ENCODE results near the gene TMC6.
"Not testable (repeated sequence)": the region's sequence is repeated elsewhere in the genome, so short reads cannot be mapped to it uniquely, and the experiment has no call there.

TMC6 gene

DNA sequence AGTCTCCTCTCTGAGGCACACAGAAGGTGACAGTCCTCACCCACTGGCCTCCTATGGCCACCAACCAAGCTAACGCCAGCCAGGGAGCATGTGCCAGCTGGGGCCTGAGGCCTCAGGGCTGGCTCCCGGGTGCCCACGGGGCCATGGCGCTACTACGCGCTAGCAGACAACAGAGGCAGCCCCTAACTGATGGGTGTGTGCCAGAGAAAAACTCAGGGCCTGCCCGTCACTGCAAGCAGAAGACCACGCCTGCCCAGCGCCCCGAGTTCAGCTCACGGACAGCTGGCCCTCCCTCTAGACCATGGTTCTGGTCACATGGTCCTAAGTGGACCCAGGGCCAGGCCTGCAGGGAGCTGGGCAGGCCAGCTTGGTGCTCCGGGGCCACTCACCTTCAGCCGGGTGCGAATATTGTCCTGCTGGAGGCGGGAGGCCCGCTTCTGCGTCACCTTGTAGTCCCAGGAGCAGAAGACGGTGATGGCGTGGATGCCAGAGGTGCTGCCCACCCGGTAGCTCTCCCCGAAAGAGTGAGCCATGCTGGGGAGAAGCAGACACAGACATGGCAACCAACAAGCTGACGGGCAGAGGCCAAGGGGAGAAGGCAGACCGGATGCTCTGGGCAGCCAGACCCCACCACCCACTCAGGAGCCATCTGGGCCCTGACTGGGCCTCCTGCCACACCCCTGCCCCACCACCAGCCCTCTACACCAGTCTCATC lies 6.2 kb downstream of the TMC6 start:
- H3K4me1 ChIP-seq (ENCODE audit: control insufficient read depth, insufficient read depth, low read length, poor library complexity, severe bottlenecking), result peaks cover 78% of the 10 kb centered on the region
- peak overlapping the region; percentile 46 for H3K4me3 ChIP-seq (ENCODE audit: insufficient read depth, low read depth, low read length, poor library complexity, severe bottlenecking)
- peaks cover 73% of the 10 kb centered on the region for H3K36me3 ChIP-seq (ENCODE audit: control insufficient read depth, insufficient read depth, low read length)
- no peaks in the 10 kb centered on the region for H3K27me3 ChIP-seq (replicated peaks; ENCODE audit: control insufficient read depth, insufficient read depth, low read length, poor library complexity, severe bottlenecking)
- no peaks in the 10 kb centered on the region for H3K9me3 ChIP-seq (ENCODE audit: control insufficient read depth, low read length)
- H3K27ac ChIP-seq (ENCODE audit: insufficient read depth, low read length, poor library complexity, severe bottlenecking), result peak overlapping the region; percentile 86
- no peak for DNase-seq

DNA sequence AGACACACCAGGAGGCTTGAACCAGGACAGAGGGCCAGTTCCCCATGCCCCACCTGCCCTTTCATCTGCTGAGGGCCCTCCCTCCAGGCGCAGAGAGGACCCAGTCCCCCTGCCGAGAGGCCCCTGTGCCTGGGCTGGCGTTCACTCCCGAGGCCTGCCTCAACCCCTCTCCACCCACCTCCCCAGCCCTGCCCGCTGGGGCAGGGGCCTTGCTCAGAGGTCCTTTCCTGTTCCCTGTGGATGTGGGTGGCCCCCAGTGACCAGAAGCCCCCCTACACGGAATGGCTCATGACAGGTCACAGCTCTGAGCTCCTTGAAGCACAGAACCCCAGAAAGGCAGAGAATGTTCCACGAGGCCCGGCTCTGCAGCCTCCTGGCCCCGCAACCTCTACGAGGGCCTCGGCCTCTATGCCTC lies 6.7 kb downstream of the TMC6 start:
- peaks cover 79% of the 10 kb centered on the region for H3K36me3 ChIP-seq (ENCODE audit: control insufficient read depth, insufficient read depth, low read length)

DNA sequence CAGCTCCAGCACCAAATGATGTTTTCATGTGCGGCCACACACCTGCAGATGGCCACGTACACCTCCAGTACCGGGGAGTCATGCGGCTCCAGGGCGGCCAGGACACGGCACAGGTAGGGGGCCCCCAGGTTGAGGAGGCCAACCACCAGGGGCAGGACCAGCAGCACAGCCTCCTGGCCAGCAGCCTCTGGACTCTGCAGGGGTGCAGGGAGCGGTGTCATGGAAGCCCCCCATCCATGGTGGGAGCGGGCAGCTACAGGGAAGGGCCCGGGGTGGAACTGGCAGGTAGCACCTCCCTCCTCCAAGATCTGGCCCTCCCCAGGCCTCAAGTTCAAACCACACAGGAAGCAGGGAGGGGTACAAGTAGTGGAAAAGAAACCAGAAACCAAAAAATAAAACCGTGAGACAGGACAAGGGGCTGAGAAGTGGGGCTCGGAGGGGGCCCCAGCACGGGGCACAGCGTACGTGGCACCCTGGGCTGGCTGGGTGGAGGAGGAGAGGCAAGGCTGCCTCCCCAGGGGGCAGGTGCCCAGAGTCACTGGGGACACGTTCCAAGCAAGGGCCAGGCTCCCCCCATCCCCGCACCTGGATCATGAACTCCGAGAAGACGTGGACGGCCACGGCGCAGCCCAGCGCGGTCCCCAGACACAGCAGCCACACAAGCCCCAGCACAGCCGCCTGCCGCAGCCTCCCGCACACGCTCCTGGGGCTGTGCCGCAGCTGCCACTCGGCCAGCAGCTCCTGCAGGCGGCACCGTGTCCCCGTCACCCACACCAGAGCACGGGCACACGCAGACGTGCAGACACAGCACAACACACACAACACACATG lies 7.4 kb downstream of the TMC6 start:
- H3K36me3 ChIP-seq (ENCODE audit: control insufficient read depth, insufficient read depth, low read length), result peaks cover 84% of the 10 kb centered on the region

More for the DNA sequence above, 6.7 kb downstream of the TMC6 start:
- H3K9me3 ChIP-seq (ENCODE audit: control insufficient read depth, low read length), result no peaks in the 10 kb centered on the region
- no peak for DNase-seq
- H3K4me1 ChIP-seq (ENCODE audit: control insufficient read depth, insufficient read depth, low read length, poor library complexity, severe bottlenecking), result peaks cover 77% of the 10 kb centered on the region
- peak overlapping the region; percentile 86 for H3K27ac ChIP-seq (ENCODE audit: insufficient read depth, low read length, poor library complexity, severe bottlenecking)
- no peaks in the 10 kb centered on the region for H3K27me3 ChIP-seq (replicated peaks; ENCODE audit: control insufficient read depth, insufficient read depth, low read length, poor library complexity, severe bottlenecking)
- H3K4me3 ChIP-seq (ENCODE audit: insufficient read depth, low read depth, low read length, poor library complexity, severe bottlenecking), result peak overlapping the region; percentile 46

DNA sequence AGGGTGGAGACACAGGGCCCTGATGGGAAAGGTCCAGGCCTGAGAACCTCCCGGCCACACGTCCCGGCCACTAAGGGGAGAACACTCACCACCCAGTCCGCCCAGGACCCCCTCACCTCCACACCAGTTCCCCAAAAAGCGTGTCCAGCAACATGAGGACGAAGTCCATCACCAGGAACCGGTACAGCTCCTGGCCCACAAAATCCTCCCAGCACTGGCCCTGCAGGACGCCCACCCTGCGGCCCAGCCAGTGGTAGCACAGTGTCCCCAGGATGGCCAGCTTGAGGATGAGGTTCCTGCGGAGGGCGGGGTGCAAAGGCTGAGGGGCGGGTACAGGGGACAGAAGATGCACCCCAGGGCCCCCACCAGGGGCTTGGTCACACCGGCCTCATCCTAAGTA lies 8.0 kb downstream of the TMC6 start:
- H3K4me1 ChIP-seq (ENCODE audit: control insufficient read depth, insufficient read depth, low read length, poor library complexity, severe bottlenecking), result peaks cover 64% of the 10 kb centered on the region
- peaks cover 79% of the 10 kb centered on the region for H3K36me3 ChIP-seq (ENCODE audit: control insufficient read depth, insufficient read depth, low read length)
- no peaks in the 10 kb centered on the region for H3K27me3 ChIP-seq (replicated peaks; ENCODE audit: control insufficient read depth, insufficient read depth, low read length, poor library complexity, severe bottlenecking)
- no peak for DNase-seq
- no peaks in the 10 kb centered on the region for H3K9me3 ChIP-seq (ENCODE audit: control insufficient read depth, low read length)
- peak overlapping the region; percentile 46 for H3K4me3 ChIP-seq (ENCODE audit: insufficient read depth, low read depth, low read length, poor library complexity, severe bottlenecking)
- H3K27ac ChIP-seq (ENCODE audit: insufficient read depth, low read length, poor library complexity, severe bottlenecking), result peak overlapping the region; percentile 86

More for the DNA sequence above, 7.4 kb downstream of the TMC6 start:
- DNase-seq, result peak in 1 of 3 donors; percentile 36
- Histone ChIP-seq H3K27ac (ENCODE audit: insufficient read depth, low read length, poor library complexity, severe bottlenecking) (peak overlapping the region; percentile 86), H3K4me3 (ENCODE audit: insufficient read depth, low read depth, low read length, poor library complexity, severe bottlenecking) (peak overlapping the region; percentile 46), H3K27me3 (replicated peaks; ENCODE audit: control insufficient read depth, insufficient read depth, low read length, poor library complexity, severe bottlenecking) (no peaks in the 10 kb centered on the region), H3K4me1 (ENCODE audit: control insufficient read depth, insufficient read depth, low read length, poor library complexity, severe bottlenecking) (peaks cover 71% of the 10 kb centered on the region), H3K9me3 (ENCODE audit: control insufficient read depth, low read length) (no peaks in the 10 kb centered on the region)

DNA sequence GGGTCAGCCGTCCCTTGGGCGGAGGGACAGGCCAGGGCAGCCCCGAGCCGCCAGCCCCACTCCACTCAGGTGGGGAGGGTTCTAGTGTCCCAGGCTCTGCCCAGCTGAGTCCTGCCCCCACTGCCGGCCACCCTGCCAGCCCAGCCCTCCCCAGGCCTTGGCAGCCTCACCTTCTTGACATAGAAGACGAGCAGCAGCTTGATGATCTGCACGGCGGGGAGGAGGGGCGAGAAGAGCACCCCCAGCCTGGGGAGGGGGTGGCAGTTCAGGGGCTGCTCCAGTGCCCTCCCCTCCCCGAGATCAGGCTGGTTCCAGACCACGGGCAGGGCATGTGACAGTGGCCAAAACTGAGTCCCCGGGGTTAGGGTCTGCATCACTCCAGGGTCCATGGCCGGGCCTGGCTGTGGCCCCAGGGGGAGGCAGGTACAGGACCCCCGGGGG lies 9.7 kb downstream of the TMC6 start:
- H3K27ac ChIP-seq (ENCODE audit: insufficient read depth, low read length, poor library complexity, severe bottlenecking), result peak overlapping the region; percentile 18
- H3K4me3 ChIP-seq (ENCODE audit: insufficient read depth, low read depth, low read length, poor library complexity, severe bottlenecking), result no peak overlapping the region
- peaks cover 55% of the 10 kb centered on the region for H3K4me1 ChIP-seq (ENCODE audit: control insufficient read depth, insufficient read depth, low read length, poor library complexity, severe bottlenecking)
- H3K27me3 ChIP-seq (replicated peaks; ENCODE audit: control insufficient read depth, insufficient read depth, low read length, poor library complexity, severe bottlenecking), result no peaks in the 10 kb centered on the region
- DNase-seq, result no peak
- H3K36me3 ChIP-seq (ENCODE audit: control insufficient read depth, insufficient read depth, low read length), result peaks cover 82% of the 10 kb centered on the region
- no peaks in the 10 kb centered on the region for H3K9me3 ChIP-seq (ENCODE audit: control insufficient read depth, low read length)

DNA sequence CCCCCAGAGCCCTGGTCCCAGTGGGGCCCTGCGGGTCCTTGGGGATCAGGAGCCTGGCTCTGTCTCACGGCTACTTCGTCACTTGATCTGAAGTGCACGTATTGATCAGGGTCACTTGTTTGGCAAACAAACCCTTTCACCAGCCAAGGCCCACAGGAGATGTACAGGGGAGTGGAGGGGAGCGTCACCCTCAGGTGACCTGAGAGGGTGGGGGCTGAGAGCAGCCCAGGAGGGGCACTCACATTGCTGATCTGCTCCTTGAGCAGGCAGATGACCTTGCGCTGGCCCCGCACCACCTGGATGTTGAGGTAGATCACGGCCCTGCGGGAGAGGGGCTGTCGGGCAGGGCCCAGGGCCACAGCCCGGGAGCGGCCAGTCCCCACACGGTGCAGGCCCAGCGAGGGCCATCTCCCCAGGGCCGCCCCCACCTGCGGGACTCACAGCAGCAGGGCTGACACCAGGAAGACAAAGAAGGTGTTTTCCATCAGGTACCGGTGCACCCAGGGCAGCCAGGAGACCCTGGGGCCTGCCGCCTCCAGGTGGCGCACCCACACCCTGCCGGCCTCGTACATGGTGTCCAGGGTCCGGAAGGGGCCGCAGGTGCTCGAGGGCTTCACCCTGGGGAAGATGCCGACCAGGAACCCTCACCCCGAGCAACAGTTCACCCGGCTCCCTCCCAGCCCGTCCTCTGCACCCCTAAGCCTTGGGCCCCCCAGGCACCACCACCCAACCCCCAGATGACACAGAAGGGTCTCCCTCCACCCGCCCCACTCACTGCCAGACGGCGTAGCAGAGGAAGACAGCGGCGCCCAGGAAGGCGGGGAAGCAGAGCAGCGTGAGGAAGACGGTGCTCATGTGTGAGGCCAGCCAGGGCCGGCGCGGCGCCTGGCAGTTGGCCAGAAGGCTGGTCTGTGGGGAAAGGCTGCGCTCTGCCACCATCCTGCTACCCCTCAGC lies 11.3 kb downstream of the TMC6 start:
- Histone ChIP-seq H3K4me3 (ENCODE audit: insufficient read depth, low read depth, low read length, poor library complexity, severe bottlenecking) (no peak overlapping the region), H3K9me3 (ENCODE audit: control insufficient read depth, low read length) (no peaks in the 10 kb centered on the region), H3K4me1 (ENCODE audit: control insufficient read depth, insufficient read depth, low read length, poor library complexity, severe bottlenecking) (peaks cover 54% of the 10 kb centered on the region), H3K27ac (ENCODE audit: insufficient read depth, low read length, poor library complexity, severe bottlenecking) (peak overlapping the region; percentile 37), H3K27me3 (replicated peaks; ENCODE audit: control insufficient read depth, insufficient read depth, low read length, poor library complexity, severe bottlenecking) (no peaks in the 10 kb centered on the region), H3K36me3 (ENCODE audit: control insufficient read depth, insufficient read depth, low read length) (peaks cover 82% of the 10 kb centered on the region)
- no peak for DNase-seq

DNA sequence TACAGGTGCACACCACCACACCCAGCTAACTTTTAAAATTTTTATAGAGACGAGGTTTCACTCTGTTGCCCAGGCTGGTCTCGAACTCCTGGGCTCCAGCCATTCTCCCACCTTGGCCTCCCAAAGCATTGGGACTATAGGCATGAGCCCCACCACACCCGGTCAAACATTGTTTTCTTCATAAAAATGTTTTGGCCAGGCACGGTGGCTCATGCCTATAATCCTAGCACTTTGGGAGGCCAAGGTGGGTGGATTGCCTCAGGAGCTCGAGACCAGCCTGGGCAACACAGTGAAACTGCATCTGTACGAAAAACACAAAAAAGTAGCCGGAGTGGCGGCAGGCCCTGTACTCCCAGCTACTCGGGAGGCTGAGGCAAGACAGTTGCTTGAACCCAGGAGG lies 12.1 kb downstream of the TMC6 start:
- peaks cover 83% of the 10 kb centered on the region for H3K36me3 ChIP-seq (ENCODE audit: control insufficient read depth, insufficient read depth, low read length)
- no peak overlapping the region for H3K27ac ChIP-seq (ENCODE audit: insufficient read depth, low read length, poor library complexity, severe bottlenecking)
- peaks cover 47% of the 10 kb centered on the region for H3K4me1 ChIP-seq (ENCODE audit: control insufficient read depth, insufficient read depth, low read length, poor library complexity, severe bottlenecking)

DNA sequence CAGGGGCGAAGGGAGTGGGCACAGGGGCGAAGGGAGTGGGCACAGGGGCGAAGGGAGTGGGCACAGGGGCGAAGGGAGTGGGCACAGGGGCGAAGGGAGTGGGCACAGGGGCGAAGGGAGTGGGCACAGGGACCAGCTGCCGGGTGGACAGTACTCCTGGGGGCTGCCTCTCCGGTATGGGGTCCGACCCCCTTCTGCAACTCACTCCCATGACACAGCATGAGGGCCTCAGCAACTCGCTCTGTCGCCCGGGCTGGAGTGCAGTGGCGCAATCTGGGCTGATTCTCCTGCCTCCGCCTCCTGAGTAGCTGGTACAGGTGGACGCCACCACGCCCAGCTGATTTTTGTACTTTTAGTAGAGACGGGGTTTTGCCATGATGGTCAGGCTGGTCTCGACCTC lies 12.8 kb downstream of the TMC6 start:
- DNase-seq; H3K27ac ChIP-seq (ENCODE audit: insufficient read depth, low read length, poor library complexity, severe bottlenecking); H3K4me3 ChIP-seq (ENCODE audit: insufficient read depth, low read depth, low read length, poor library complexity, severe bottlenecking); H3K27me3 ChIP-seq (replicated peaks; ENCODE audit: control insufficient read depth, insufficient read depth, low read length, poor library complexity, severe bottlenecking); H3K9me3 ChIP-seq (ENCODE audit: control insufficient read depth, low read length): not testable (repeated sequence)
- H3K4me1 ChIP-seq (ENCODE audit: control insufficient read depth, insufficient read depth, low read length, poor library complexity, severe bottlenecking), result peaks cover 42% of the 10 kb centered on the region
- H3K36me3 ChIP-seq (ENCODE audit: control insufficient read depth, insufficient read depth, low read length), result peaks cover 84% of the 10 kb centered on the region

More for the DNA sequence above, 12.1 kb downstream of the TMC6 start:
- Histone ChIP-seq H3K9me3 (ENCODE audit: control insufficient read depth, low read length) (no peaks in the 10 kb centered on the region), H3K4me3 (ENCODE audit: insufficient read depth, low read depth, low read length, poor library complexity, severe bottlenecking) (no peak overlapping the region), H3K27me3 (replicated peaks; ENCODE audit: control insufficient read depth, insufficient read depth, low read length, poor library complexity, severe bottlenecking) (no peaks in the 10 kb centered on the region)
- no peak for DNase-seq

DNA sequence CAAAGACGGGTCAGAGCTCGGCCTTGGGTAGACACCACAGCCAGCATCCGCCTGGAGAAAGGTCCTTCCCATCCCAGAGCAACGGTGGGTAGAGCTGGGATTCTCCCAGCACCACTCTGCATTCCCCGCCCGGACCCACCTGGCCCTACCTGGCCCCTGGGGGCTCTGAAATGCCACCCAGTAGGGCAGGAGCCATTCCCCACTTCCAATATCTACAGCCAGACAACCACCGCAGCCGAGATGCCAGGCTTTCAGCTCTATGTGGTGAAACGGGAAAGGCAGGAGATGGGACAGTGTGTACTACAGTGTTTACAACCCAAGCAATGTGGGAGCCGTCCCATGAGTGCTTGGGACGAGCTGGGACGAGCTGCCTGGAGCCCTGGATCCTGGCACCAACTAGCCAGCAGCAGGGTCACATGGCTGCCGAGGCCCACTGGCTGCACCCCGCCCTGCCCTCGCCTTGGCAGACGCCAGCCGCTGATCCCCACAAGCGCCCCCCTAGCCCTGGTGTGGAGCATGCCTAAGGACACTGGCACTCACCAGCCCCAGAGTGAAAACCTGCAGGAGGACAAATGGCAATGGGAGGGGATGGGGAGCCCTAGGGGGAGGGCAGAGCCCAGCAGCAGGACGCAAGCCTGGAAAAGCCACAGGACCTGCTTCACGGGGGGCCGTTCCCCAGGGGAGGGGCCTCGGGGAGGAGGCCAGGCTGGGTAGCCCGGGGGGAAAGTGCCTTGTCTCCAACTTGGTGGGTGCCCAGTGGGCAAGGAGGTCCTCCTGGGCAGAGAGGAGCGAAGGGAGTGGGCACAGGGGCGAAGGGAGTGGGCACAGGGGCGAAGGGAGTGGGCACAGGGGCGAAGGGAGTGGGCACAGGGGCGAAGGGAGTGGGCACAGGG lies 13.5 kb downstream of the TMC6 start:
- Histone ChIP-seq H3K4me3 (ENCODE audit: insufficient read depth, low read depth, low read length, poor library complexity, severe bottlenecking) (no peak overlapping the region), H3K9me3 (ENCODE audit: control insufficient read depth, low read length) (no peaks in the 10 kb centered on the region), H3K27ac (ENCODE audit: insufficient read depth, low read length, poor library complexity, severe bottlenecking) (peak overlapping the region; percentile 14), H3K27me3 (replicated peaks; ENCODE audit: control insufficient read depth, insufficient read depth, low read length, poor library complexity, severe bottlenecking) (no peaks in the 10 kb centered on the region), H3K36me3 (ENCODE audit: control insufficient read depth, insufficient read depth, low read length) (peaks cover 85% of the 10 kb centered on the region), H3K4me1 (ENCODE audit: control insufficient read depth, insufficient read depth, low read length, poor library complexity, severe bottlenecking) (peaks cover 36% of the 10 kb centered on the region)
- DNase-seq, result no peak
